ENCODE data around the gene TRHDE.

TRHDE gene

GRCh38 chr12:72272091-72272661 is at the start of gene TRHDE:
Gene TRHDE (plus strand): TSS chr12:72272370. CDS start chr12:72272644, 274 bp downstream.
- no peak for DNase-seq (ENCODE audit: low read depth)

- DNase-seq (ENCODE audit: low read depth): no peak
These were observed 45.7 kb upstream of the TRHDE start for GRCh38 chr12:72226510-72226909.

GRCh38 chr12:72228424-72228823 is 43.7 kb upstream of the TRHDE start:
- DNase-seq (ENCODE audit: low read depth): no peak

- DNase-seq (ENCODE audit: low read depth): no peak
These were observed 41.6 kb upstream of the TRHDE start for GRCh38 chr12:72230589-72230988.

- no peak for DNase-seq (ENCODE audit: low read depth)
These were observed 37.3 kb upstream of the TRHDE start for GRCh38 chr12:72234886-72235285.

GRCh38 chr12:72236071-72236705 is 36.0 kb upstream of the TRHDE start:
- DNase-seq (ENCODE audit: low read depth): no peak

GRCh38 chr12:72241552-72241951 is 30.6 kb upstream of the TRHDE start:
- no peak for DNase-seq (ENCODE audit: low read depth)

- no peak for DNase-seq (ENCODE audit: low read depth)
These were observed 29.2 kb upstream of the TRHDE start for GRCh38 chr12:72242946-72243345.

GRCh38 chr12:72246370-72246769 is 25.8 kb upstream of the TRHDE start:
- DNase-seq (ENCODE audit: low read depth): no peak

GRCh38 chr12:72250346-72250745 is 21.8 kb upstream of the TRHDE start:
- DNase-seq (ENCODE audit: low read depth): no peak

GRCh38 chr12:72256725-72257124 is 15.4 kb upstream of the TRHDE start:
- no peak for DNase-seq (ENCODE audit: low read depth)

GRCh38 chr12:72261885-72262284 is 10.3 kb upstream of the TRHDE start:
- no peak for DNase-seq (ENCODE audit: low read depth)

GRCh38 chr12:72264548-72265175 is 7.5 kb upstream of the TRHDE start:
- no peak for DNase-seq (ENCODE audit: low read depth)

GRCh38 chr12:72267974-72268373 is 4.2 kb upstream of the TRHDE start:
- no peak for DNase-seq (ENCODE audit: low read depth)

- no peak for DNase-seq (ENCODE audit: low read depth)
These were observed 3.8 kb upstream of the TRHDE start for GRCh38 chr12:72268386-72268785.

- DNase-seq (ENCODE audit: low read depth): no peak
These were observed 2.7 kb upstream of the TRHDE start for GRCh38 chr12:72269491-72269890.

- DNase-seq (ENCODE audit: low read depth): no peak
These were observed 1.9 kb upstream of the TRHDE start for GRCh38 chr12:72270246-72270645.

GRCh38 chr12:72270961-72271360 is 1.2 kb upstream of the TRHDE start:
- DNase-seq (ENCODE audit: low read depth): no peak

- no peak for DNase-seq (ENCODE audit: low read depth)
These were observed 599 bp upstream of the TRHDE start for GRCh38 chr12:72271451-72272090.

GRCh38 chr12:72272731-72273498 is 745 bp downstream of the TRHDE start:
- DNase-seq (ENCODE audit: low read depth): no peak

- DNase-seq (ENCODE audit: low read depth): no peak
These were observed 1.3 kb downstream of the TRHDE start for GRCh38 chr12:72273499-72273837.

- no peak for DNase-seq (ENCODE audit: low read depth)
These were observed 1.7 kb downstream of the TRHDE start for GRCh38 chr12:72273851-72274351.
